Calu3 (cell line): Measurements from ENCODE around the gene DNAH5. TPM values are rescaled to one million over a fixed set of nuclear protein-coding genes. Genes with fewer than 3 reads are reported as not detected.

ENCODE experiments used
- BruUV-seq: library from RNA; stranded (reverse); fragments of 400-500 nt; replicated peaks from 2 replicates; lab custom pipeline; 2021; lab: Mats Ljungman, UMichigan
- CTCF ChIA-PET: fragments of 300-600 bp; sonication (Branson Sonifier 250); formaldehyde crosslinking; loops from one replicate; lab custom pipeline; 2022; ENCODE audit warnings: antibody characterized with exemption; lab: Charles Lee
- DNase-seq: peaks from one replicate; pipeline ENCODE4 v3.0.0; 2022
- H3K27ac Mint-ChIP-seq: one replicate; pipeline ENCODE4 v1.8.0; 2022; ENCODE audit warnings: mixed read lengths; ENCODE audit not compliant: unreplicated experiment
- H3K27me3 Mint-ChIP-seq: one replicate; pipeline ENCODE4 v1.8.0; 2022; ENCODE audit warnings: mixed read lengths; ENCODE audit not compliant: unreplicated experiment
- H3K36me3 Mint-ChIP-seq: one replicate; pipeline ENCODE4 v1.8.0; 2022; ENCODE audit warnings: mild to moderate bottlenecking, moderate library complexity, mixed read lengths; ENCODE audit not compliant: insufficient read depth, unreplicated experiment
- H3K4me1 Mint-ChIP-seq: one replicate; pipeline ENCODE4 v1.8.0; 2022; ENCODE audit warnings: mild to moderate bottlenecking, low read depth, mixed read lengths; ENCODE audit not compliant: unreplicated experiment
- H3K4me3 Mint-ChIP-seq: one replicate; pipeline ENCODE4 v1.8.0; 2022; ENCODE audit warnings: mild to moderate bottlenecking, low read depth, moderate library complexity, mixed read lengths; ENCODE audit not compliant: unreplicated experiment
- H3K9me3 Mint-ChIP-seq: one replicate; pipeline ENCODE4 v1.8.0; 2022; ENCODE audit warnings: low read depth, mixed read lengths; ENCODE audit not compliant: unreplicated experiment
- CTCF ChIP-seq: fragments of 200-600 bp; IDR thresholded peaks from one replicate; pipeline ENCODE4 v1.8.0; 2022; ENCODE audit warnings: antibody characterized with exemption; ENCODE audit not compliant: unreplicated experiment
- intact Hi-C: fragments of 100-400 bp; cut with micrococcal nuclease; formaldehyde crosslinking; loops from one replicate; pipeline ENCODE4 v1.10.0; 2022; ENCODE audit not compliant: unreplicated experiment
- total RNA-seq: library from RNA; stranded (reverse); gene quantifications from 2 replicates; pipeline ENCODE4 v1.2.3, GENCODE V29; 2022

DNAH5 gene
- total RNA-seq, 1 experiment from 2014 or later: 5.8 TPM

DNA sequence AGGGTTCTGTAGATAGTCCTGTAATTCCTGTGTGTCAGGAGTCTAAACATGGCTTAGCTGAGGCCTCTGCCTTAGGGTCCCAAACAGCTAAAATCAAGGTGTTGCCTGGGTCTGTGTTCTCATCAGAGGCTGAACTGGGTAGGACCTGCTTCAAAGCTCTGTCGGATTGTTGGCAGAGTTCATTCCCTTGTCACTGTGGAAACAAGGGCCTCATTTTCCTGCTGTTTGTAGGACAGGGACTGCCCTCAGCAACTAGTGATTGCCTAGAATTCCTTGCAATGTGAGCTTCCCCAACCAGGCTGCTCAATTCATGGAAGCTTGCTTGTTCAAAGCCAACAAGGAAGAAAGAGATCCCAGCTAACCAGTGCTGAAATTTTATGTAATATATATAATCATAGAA is 283.2 kb downstream of the DNAH5 start:
- intact Hi-C loops: no loop called here
- H3K9me3 Mint-ChIP-seq: no peaks in the 10 kb centered on the region
- CTCF ChIA-PET: no interaction called here
- peaks cover 7% of the 10 kb centered on the region for H3K4me1 Mint-ChIP-seq
- H3K4me3 Mint-ChIP-seq: no peak overlapping the region
- DNase-seq: no peak
- H3K27me3 Mint-ChIP-seq: no peaks in the 10 kb centered on the region
- no TSS peak for BruUV-seq
- no peaks in the 10 kb centered on the region for H3K36me3 Mint-ChIP-seq
- no peak overlapping the region for H3K27ac Mint-ChIP-seq
- TF ChIP-seq CTCF: no peak

DNA sequence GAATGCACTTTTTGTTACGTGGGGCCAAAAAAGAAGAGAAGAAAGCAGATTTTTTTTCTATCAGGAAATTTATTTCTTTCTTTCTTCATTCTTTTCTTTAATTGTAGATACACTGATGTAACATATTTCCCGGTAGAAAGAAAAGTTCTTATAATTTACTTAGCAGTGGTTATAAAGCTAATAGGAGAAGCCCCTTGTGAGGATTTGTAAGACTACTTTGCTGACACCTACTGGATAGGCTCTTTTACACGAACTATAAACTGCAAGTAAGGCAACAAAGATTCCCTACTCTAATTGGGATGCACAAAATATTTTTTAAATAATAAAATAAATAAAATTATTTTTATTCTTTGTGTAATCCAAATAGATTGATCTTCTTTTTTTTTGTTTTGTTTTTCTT is 284.4 kb downstream of the DNAH5 start:
- no peak for DNase-seq
- TF ChIP-seq CTCF: no peak
- Mint-ChIP-seq H3K27me3 (peaks cover 4% of the 10 kb centered on the region), H3K27ac (no peak overlapping the region), H3K36me3 (no peaks in the 10 kb centered on the region), H3K4me1 (peaks cover 7% of the 10 kb centered on the region), H3K9me3 (no peaks in the 10 kb centered on the region), H3K4me3 (no peak overlapping the region)
- intact Hi-C loops: no loop called here
- BruUV-seq: no TSS peak
- CTCF ChIA-PET: interaction anchor here (0.7 kb wide), 1 partner anchor 250 kb away, joined by 3 read pairs; no protein-coding TSS in a partner anchor

DNA sequence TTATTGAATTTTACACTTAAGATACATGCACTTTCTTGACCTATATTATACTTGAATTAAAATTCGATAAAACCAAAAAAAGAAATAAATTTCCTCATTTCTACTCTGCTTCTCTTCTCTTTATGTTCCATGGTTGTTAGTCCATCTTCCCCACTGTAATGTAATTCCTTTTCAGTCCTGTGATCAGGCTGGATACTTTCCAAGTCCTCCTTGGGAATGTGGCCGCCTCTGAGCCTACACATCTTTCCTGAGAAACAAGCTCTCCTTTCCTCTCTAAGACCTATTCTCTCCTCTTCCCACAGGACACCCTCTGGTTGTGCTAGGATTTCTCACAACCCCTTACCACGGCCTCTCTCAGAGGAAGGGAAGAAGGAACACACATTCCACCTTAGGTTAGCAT is 285.1 kb downstream of the DNAH5 start:
- Mint-ChIP-seq H3K4me3 (no peak overlapping the region), H3K4me1 (peaks cover 2% of the 10 kb centered on the region), H3K27ac (no peak overlapping the region), H3K27me3 (peaks cover 11% of the 10 kb centered on the region), H3K36me3 (no peaks in the 10 kb centered on the region), H3K9me3 (no peaks in the 10 kb centered on the region)
- BruUV-seq: no TSS peak
- CTCF ChIA-PET: no interaction called here
- intact Hi-C loops: no loop called here
- DNase-seq: no peak
- no peak for TF ChIP-seq CTCF

DNA sequence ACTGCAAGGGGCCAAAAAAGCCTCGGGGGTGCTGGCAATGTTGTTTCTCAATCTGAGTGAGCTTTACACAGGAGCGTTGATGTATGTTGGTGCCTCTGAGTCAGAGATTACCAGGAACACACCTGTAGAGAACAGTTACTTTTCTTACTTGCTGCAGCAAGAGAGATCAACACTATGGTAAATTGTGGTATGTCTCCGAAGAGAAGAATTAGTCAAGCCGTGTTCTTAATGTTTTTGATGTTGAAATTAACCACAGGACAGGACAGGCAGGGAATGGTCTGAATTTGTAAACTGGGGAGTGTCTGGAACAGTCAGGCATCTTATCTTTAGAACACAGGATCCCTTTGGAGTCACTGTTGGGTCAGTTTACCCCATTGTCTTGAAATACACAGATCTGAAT is 285.7 kb downstream of the DNAH5 start:
- intact Hi-C loops: no loop called here
- BruUV-seq: no TSS peak
- CTCF ChIA-PET: no interaction called here

More for the DNA sequence above, 285.7 kb downstream of the DNAH5 start:
- Mint-ChIP-seq H3K36me3 (no peaks in the 10 kb centered on the region), H3K4me3 (no peak overlapping the region), H3K9me3 (no peaks in the 10 kb centered on the region), H3K27me3 (peaks cover 17% of the 10 kb centered on the region), H3K4me1 (no peaks in the 10 kb centered on the region), H3K27ac (no peak overlapping the region)
- no peak for DNase-seq
- TF ChIP-seq CTCF: no peak
